HEK293 (cell line): ENCODE data around the gene SLC25A17.

Experiments used
- CTCF ChIA-PET: fragments of 350-600 bp; formaldehyde crosslinking; extraction: SDS; loops from one replicate; lab custom pipeline; 2021; ENCODE audit warnings: antibody characterized with exemption; lab: Yijun Ruan, JAX
- POLR2A ChIA-PET: fragments of 300-600 bp; formaldehyde crosslinking; extraction: SDS; loops from one replicate; lab custom pipeline; 2020; ENCODE audit warnings: antibody characterized with exemption, inconsistent platforms; lab: Yijun Ruan, JAX
- H3K27ac ChIP-seq: fragments of 200-500 bp; sonication (Bioruptor generic); 2 replicates; pipeline ENCODE4 v1.5.1; 2014; ENCODE audit warnings: low read depth, low read length, control low read depth, inconsistent platforms; ENCODE audit errors: extremely low read depth
- H3K36me3 ChIP-seq, 2 experiments: fragments of 200-500 bp in 1 of 2; sonication (Bioruptor generic) in 1 of 2; 1 replicate in 1 of 2; 2 replicates in 1 of 2; pipeline ENCODE4 v1.5.1; 2014 to 2017; ENCODE audit warnings: inconsistent platforms in 2 of 2, low read length in 2 of 2; ENCODE audit not compliant: control insufficient read depth in 2 of 2, insufficient read depth in 1 of 2
- H3K4me1 ChIP-seq: fragments of 200-500 bp; sonication (Bioruptor generic); 2 replicates; pipeline ENCODE4 v1.5.1; 2014; ENCODE audit warnings: mild to moderate bottlenecking, low read length, inconsistent platforms; ENCODE audit not compliant: control insufficient read depth, insufficient read depth
- H3K4me3 ChIP-seq: 2 replicates; pipeline ENCODE4 v1.5.1; 2011; ENCODE audit warnings: low read depth, mild to moderate bottlenecking, control low read depth, low read length, moderate library complexity
- H3K9me3 ChIP-seq: fragments of 200-500 bp; sonication (Bioruptor generic); 2 replicates; pipeline ENCODE4 v1.5.1; 2014; ENCODE audit warnings: low read depth, low read length, inconsistent platforms; ENCODE audit not compliant: control insufficient read depth, insufficient read depth
- BCL11B ChIP-seq: fragments of 450-650 bp; formaldehyde crosslinking; IDR thresholded peaks from 2 replicates; pipeline ENCODE4 v1.5.1; 2016; ENCODE audit warnings: low read depth, missing biosample characterization, missing genetic modification characterization
- IKZF3 ChIP-seq: fragments of 450-650 bp; IDR thresholded peaks from 2 replicates; pipeline ENCODE4 v1.5.0; 2018; ENCODE audit warnings: missing biosample characterization, mild to moderate bottlenecking, missing genetic modification characterization, moderate library complexity
- MYNN ChIP-seq: fragments of 450-650 bp; formaldehyde crosslinking; IDR thresholded peaks from 2 replicates; pipeline ENCODE4 v1.5.1; 2016; ENCODE audit warnings: missing biosample characterization, missing genetic modification characterization, borderline replicate concordance
- PRDM6 ChIP-seq: fragments of 450-650 bp; formaldehyde crosslinking; IDR thresholded peaks from 2 replicates; pipeline ENCODE4 v1.5.1; 2017; ENCODE audit warnings: missing biosample characterization, missing genetic modification characterization
- SETDB1 ChIP-seq: IDR thresholded peaks from one replicate; pipeline ENCODE4 v1.6.1; 2017; ENCODE audit warnings: mild to moderate bottlenecking, low read length, moderate library complexity, mixed read lengths; ENCODE audit not compliant: insufficient read length
- TCF7L2 ChIP-seq: IDR thresholded peaks from 2 replicates; pipeline ENCODE4 v1.6.1; 2011; ENCODE audit warnings: low read depth, mild to moderate bottlenecking, inconsistent platforms, low read length, moderate library complexity, borderline replicate concordance
- ZBTB49 ChIP-seq: fragments of 450-650 bp; formaldehyde crosslinking; IDR thresholded peaks from 2 replicates; pipeline ENCODE4 v1.5.1; 2016; ENCODE audit warnings: missing biosample characterization, missing genetic modification characterization, low read depth
- ZFP37 ChIP-seq: fragments of 450-650 bp; formaldehyde crosslinking; IDR thresholded peaks from 2 replicates; pipeline ENCODE4 v1.5.1; 2016; ENCODE audit warnings: missing biosample characterization, missing genetic modification characterization
- ZNF157 ChIP-seq: fragments of 450-650 bp; formaldehyde crosslinking; IDR thresholded peaks from 2 replicates; pipeline ENCODE4 v1.5.1; 2016; ENCODE audit warnings: missing biosample characterization, missing genetic modification characterization
- ZNF24 ChIP-seq: fragments of 450-650 bp; formaldehyde crosslinking; IDR thresholded peaks from 2 replicates; pipeline ENCODE4 v1.5.1; 2016; ENCODE audit warnings: missing biosample characterization, missing genetic modification characterization
- ZNF335 ChIP-seq: fragments of 450-650 bp; formaldehyde crosslinking; conservative IDR thresholded peaks from 2 replicates; pipeline ENCODE4 v1.5.1; 2016; ENCODE audit warnings: missing biosample characterization, missing genetic modification characterization
- ZNF362 ChIP-seq: fragments of 450-650 bp; formaldehyde crosslinking; IDR thresholded peaks from 2 replicates; pipeline ENCODE4 v1.5.1; 2016; ENCODE audit warnings: missing biosample characterization, missing genetic modification characterization
- ZNF558 ChIP-seq: fragments of 450-650 bp; formaldehyde crosslinking; IDR thresholded peaks from 2 replicates; pipeline ENCODE4 v1.5.1; 2016; ENCODE audit warnings: missing biosample characterization, missing genetic modification characterization
- ZNF561 ChIP-seq: fragments of 450-650 bp; IDR thresholded peaks from 2 replicates; pipeline ENCODE4 v1.5.1; 2018; ENCODE audit warnings: missing biosample characterization, missing genetic modification characterization, borderline replicate concordance
- ZNF623 ChIP-seq: fragments of 450-650 bp; formaldehyde crosslinking; IDR thresholded peaks from 2 replicates; pipeline ENCODE4 v1.5.1; 2016; ENCODE audit warnings: missing biosample characterization, missing genetic modification characterization
- ZNF692 ChIP-seq: fragments of 450-650 bp; formaldehyde crosslinking; IDR thresholded peaks from 2 replicates; pipeline ENCODE4 v1.5.1; 2016; ENCODE audit warnings: missing biosample characterization, missing genetic modification characterization
- TF ChIP-seq, protein P1 (sequence below): fragments of 450-650 bp; IDR thresholded peaks from 2 replicates; pipeline ENCODE4 v1.5.1; 2018; ENCODE audit warnings: missing biosample characterization, mild to moderate bottlenecking, missing genetic modification characterization
- TF ChIP-seq, protein P2 (sequence below): fragments of 450-650 bp; formaldehyde crosslinking; conservative IDR thresholded peaks from 2 replicates; pipeline ENCODE4 v1.5.1; 2016; ENCODE audit warnings: low read depth, missing biosample characterization, missing genetic modification characterization
- TF ChIP-seq, protein P3 (sequence below): fragments of 450-650 bp; formaldehyde crosslinking; IDR thresholded peaks from 2 replicates; pipeline ENCODE4 v1.5.1; 2016; ENCODE audit warnings: missing biosample characterization, missing genetic modification characterization

SLC25A17 gene

DNA sequence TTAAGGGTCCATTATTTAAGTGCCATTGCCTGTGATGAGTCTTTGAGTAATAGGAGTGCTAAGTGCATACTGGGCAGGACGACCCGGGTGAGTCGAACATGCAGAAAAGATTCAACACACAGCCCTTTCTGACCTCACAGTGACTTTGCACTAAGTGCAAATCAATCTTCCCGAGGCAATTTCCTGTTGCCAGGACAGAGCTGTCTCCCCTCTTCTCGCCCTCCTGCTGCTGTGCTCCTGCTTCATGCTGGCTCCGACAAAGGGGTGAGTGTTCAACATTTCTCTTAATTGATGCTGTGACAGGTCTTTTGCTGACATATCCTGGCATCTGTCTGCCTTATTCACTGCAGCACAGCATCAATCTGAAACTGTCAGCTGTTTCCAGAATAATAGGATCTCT, 97.9 kb downstream of the SLC25A17 start (continued):
- TF ChIP-seq TCF7L2 (peak; percentile 73; the same call in 1 of the 2 replicates), ZNF623 (tag by site-specific recombination) (0 out of 2 replicates have a peak, but pooled peaks have one; percentile 7), ZNF157 (tag by site-specific recombination) (no peak), SETDB1 (no peak), ZNF24 (peak; percentile 49), BCL11B (tag by site-specific recombination) (no peak), ZBTB49 (tag by site-specific recombination) (no peak), MYNN (no peak), ZNF561 (no peak)
- TF ChIP-seq, protein P1, sequence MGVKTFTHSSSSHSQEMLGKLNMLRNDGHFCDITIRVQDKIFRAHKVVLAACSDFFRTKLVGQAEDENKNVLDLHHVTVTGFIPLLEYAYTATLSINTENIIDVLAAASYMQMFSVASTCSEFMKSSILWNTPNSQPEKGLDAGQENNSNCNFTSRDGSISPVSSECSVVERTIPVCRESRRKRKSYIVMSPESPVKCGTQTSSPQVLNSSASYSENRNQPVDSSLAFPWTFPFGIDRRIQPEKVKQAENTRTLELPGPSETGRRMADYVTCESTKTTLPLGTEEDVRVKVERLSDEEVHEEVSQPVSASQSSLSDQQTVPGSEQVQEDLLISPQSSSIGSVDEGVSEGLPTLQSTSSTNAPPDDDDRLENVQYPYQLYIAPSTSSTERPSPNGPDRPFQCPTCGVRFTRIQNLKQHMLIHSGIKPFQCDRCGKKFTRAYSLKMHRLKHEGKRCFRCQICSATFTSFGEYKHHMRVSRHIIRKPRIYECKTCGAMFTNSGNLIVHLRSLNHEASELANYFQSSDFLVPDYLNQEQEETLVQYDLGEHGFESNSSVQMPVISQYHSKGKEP = 0 out of 2 replicates have a peak, but pooled peaks have one; percentile 30

- ChIA-PET CTCF (interaction anchor here (0.9 to 1.9 kb wide), 3 partner anchors 38 to 234 kb away, joined by 3 to 6 read pairs (median 3); no protein-coding TSS in a partner anchor), POLR2A (interaction anchor here (0.8 to 3.7 kb wide), 6 partner anchors 10 to 136 kb away, joined by 3 to 32 read pairs (median 4); partner anchors contain the start of genes SLC25A17, ST13 and XPNPEP3)
- Histone ChIP-seq H3K4me3 (no peak overlapping the region), H3K36me3 (no peaks in the 10 kb centered on the region), H3K27ac (peak overlapping the region; percentile 75), H3K9me3 (no peaks in the 10 kb centered on the region), H3K4me1 (peaks cover 18% of the 10 kb centered on the region)
- TF ChIP-seq, protein P2, sequence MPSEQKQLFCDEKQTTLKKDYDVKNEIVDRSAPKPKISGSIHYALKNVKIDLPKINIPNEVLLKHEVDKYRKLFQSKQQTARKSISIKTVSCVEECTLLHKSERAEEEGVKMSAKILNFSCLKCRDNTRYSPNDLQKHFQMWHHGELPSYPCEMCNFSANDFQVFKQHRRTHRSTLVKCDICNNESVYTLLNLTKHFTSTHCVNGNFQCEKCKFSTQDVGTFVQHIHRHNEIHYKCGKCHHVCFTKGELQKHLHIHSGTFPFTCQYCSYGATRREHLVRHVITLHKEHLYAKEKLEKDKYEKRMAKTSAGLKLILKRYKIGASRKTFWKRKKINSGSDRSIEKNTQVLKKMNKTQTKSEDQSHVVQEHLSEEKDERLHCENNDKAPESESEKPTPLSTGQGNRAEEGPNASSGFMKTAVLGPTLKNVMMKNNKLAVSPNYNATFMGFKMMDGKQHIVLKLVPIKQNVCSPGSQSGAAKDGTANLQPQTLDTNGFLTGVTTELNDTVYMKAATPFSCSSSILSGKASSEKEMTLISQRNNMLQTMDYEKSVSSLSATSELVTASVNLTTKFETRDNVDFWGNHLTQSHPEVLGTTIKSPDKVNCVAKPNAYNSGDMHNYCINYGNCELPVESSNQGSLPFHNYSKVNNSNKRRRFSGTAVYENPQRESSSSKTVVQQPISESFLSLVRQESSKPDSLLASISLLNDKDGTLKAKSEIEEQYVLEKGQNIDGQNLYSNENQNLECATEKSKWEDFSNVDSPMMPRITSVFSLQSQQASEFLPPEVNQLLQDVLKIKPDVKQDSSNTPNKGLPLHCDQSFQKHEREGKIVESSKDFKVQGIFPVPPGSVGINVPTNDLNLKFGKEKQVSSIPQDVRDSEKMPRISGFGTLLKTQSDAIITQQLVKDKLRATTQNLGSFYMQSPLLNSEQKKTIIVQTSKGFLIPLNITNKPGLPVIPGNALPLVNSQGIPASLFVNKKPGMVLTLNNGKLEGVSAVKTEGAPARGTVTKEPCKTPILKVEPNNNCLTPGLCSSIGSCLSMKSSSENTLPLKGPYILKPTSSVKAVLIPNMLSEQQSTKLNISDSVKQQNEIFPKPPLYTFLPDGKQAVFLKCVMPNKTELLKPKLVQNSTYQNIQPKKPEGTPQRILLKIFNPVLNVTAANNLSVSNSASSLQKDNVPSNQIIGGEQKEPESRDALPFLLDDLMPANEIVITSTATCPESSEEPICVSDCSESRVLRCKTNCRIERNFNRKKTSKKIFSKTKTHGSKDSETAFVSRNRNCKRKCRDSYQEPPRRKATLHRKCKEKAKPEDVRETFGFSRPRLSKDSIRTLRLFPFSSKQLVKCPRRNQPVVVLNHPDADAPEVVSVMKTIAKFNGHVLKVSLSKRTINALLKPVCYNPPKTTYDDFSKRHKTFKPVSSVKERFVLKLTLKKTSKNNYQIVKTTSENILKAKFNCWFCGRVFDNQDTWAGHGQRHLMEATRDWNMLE (tag by site-specific recombination) = no peak
- TF ChIP-seq PRDM6 (tag by site-specific recombination) (peak; percentile 61), ZNF335 (0 out of 2 replicates have a peak, but pooled peaks have one; percentile 33), IKZF3 (peak; percentile 77), ZFP37 (0 out of 2 replicates have a peak, but pooled peaks have one; percentile 10), ZNF692 (tag by site-specific recombination) (peak; percentile 41; the same call in 1 of the 2 replicates), ZNF558 (tag by site-specific recombination) (peak; percentile 67; the same call in 1 of the 2 replicates), ZNF362 (peak; percentile 70; the same call in 1 of the 2 replicates)
- TF ChIP-seq, protein P3, sequence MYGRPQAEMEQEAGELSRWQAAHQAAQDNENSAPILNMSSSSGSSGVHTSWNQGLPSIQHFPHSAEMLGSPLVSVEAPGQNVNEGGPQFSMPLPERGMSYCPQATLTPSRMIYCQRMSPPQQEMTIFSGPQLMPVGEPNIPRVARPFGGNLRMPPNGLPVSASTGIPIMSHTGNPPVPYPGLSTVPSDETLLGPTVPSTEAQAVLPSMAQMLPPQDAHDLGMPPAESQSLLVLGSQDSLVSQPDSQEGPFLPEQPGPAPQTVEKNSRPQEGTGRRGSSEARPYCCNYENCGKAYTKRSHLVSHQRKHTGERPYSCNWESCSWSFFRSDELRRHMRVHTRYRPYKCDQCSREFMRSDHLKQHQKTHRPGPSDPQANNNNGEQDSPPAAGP = peak; percentile 79; the same call in 1 of the 2 replicates
Measured at GRCh38 chr22:40720538-40721256, 98.4 kb downstream of the SLC25A17 start.
